Activated naive CD8-positive, alpha-beta T cell (primary cell): Measurements from ENCODE around the gene ERCC8.

Source experiments
- H3K27ac Mint-ChIP-seq: one replicate; pipeline ENCODE4 v1.8.0; 2021; ENCODE audit warnings: mixed read lengths
- H3K27me3 Mint-ChIP-seq: one replicate; pipeline ENCODE4 v1.8.0; 2021; ENCODE audit warnings: mixed read lengths
- H3K36me3 Mint-ChIP-seq: one replicate; pipeline ENCODE4 v1.8.0; 2021; ENCODE audit warnings: mixed read lengths
- H3K4me1 Mint-ChIP-seq: one replicate; pipeline ENCODE4 v1.8.0; 2021; ENCODE audit warnings: low read depth, mixed read lengths
- H3K4me3 Mint-ChIP-seq: one replicate; pipeline ENCODE4 v1.8.0; 2021; ENCODE audit warnings: mild to moderate bottlenecking, mixed read lengths
- H3K9me3 Mint-ChIP-seq: one replicate; pipeline ENCODE4 v1.8.0; 2021; ENCODE audit warnings: low read depth, mixed read lengths

ERCC8 gene

GRCh38 chr5:60835554-60835953, 109.3 kb downstream of the ERCC8 start:
- Mint-ChIP-seq H3K4me3 (no peak overlapping the region), H3K27ac (no peak overlapping the region), H3K27me3 (peaks cover 4% of the 10 kb centered on the region), H3K4me1 (no peaks in the 10 kb centered on the region), H3K9me3 (no peaks in the 10 kb centered on the region), H3K36me3 (no peaks in the 10 kb centered on the region)

GRCh38 chr5:60833520-60833919, 111.3 kb downstream of the ERCC8 start:
- Mint-ChIP-seq H3K4me1 (no peaks in the 10 kb centered on the region), H3K9me3 (no peaks in the 10 kb centered on the region), H3K27ac (no peak overlapping the region), H3K27me3 (peaks cover 4% of the 10 kb centered on the region), H3K4me3 (no peak overlapping the region), H3K36me3 (no peaks in the 10 kb centered on the region)

GRCh38 chr5:60830581-60831127, 114.2 kb downstream of the ERCC8 start:
- peaks cover 6% of the 10 kb centered on the region for H3K27me3 Mint-ChIP-seq
- H3K4me1 Mint-ChIP-seq: no peaks in the 10 kb centered on the region
- H3K36me3 Mint-ChIP-seq: no peaks in the 10 kb centered on the region
- no peaks in the 10 kb centered on the region for H3K9me3 Mint-ChIP-seq
- no peak overlapping the region for H3K4me3 Mint-ChIP-seq
- H3K27ac Mint-ChIP-seq: no peak overlapping the region

GRCh38 chr5:60829490-60830266, 115.2 kb downstream of the ERCC8 start:
- Mint-ChIP-seq H3K27ac (no peak overlapping the region), H3K4me1 (no peaks in the 10 kb centered on the region), H3K4me3 (no peak overlapping the region), H3K36me3 (no peaks in the 10 kb centered on the region), H3K27me3 (peaks cover 5% of the 10 kb centered on the region), H3K9me3 (no peaks in the 10 kb centered on the region)

- Mint-ChIP-seq H3K27ac (no peak overlapping the region), H3K4me3 (no peak overlapping the region), H3K9me3 (no peaks in the 10 kb centered on the region), H3K27me3 (peaks cover 5% of the 10 kb centered on the region), H3K4me1 (no peaks in the 10 kb centered on the region), H3K36me3 (no peaks in the 10 kb centered on the region)
These were observed 117.7 kb downstream of the ERCC8 start for GRCh38 chr5:60827201-60827600.

GRCh38 chr5:60826653-60827052, 118.2 kb downstream of the ERCC8 start:
- Mint-ChIP-seq H3K27me3 (peaks cover 5% of the 10 kb centered on the region), H3K4me1 (no peaks in the 10 kb centered on the region), H3K9me3 (no peaks in the 10 kb centered on the region), H3K36me3 (no peaks in the 10 kb centered on the region), H3K27ac (no peak overlapping the region), H3K4me3 (no peak overlapping the region)
